SK-N-SH treated with all-trans-retinoic acid at 6 μM for 48 hours (cell line): ENCODE data around the gene CDH6.

Source experiments
- BACH2 ChIP-seq: fragments of 250-450 bp; sonication (Bioruptor Pico); IDR thresholded peaks from 2 replicates; pipeline ENCODE4 v1.9.0; 2021; ENCODE audit warnings: mild to moderate bottlenecking, borderline replicate concordance
- CREB5 ChIP-seq: fragments of 250-450 bp; sonication (Bioruptor Pico); IDR thresholded peaks from 2 replicates; pipeline ENCODE4 v1.5.1; 2020; ENCODE audit warnings: low read depth, mild to moderate bottlenecking, moderate library complexity
- CSRNP3 ChIP-seq: fragments of 250-450 bp; sonication (Bioruptor Pico); IDR thresholded peaks from 2 replicates; pipeline ENCODE4 v1.5.1; 2021; ENCODE audit warnings: mild to moderate bottlenecking, moderate library complexity
- PATZ1 ChIP-seq: fragments of 250-450 bp; sonication (Bioruptor Pico); IDR thresholded peaks from 2 replicates; pipeline ENCODE4 v1.8.0; 2020; ENCODE audit warnings: mild to moderate bottlenecking, moderate library complexity, borderline replicate concordance
- RARB ChIP-seq: fragments of 250-450 bp; sonication (Bioruptor Pico); IDR thresholded peaks from 2 replicates; pipeline ENCODE4 v1.8.0; 2021; ENCODE audit warnings: mild to moderate bottlenecking, moderate library complexity
- SNAI2 ChIP-seq: fragments of 250-450 bp; sonication (Bioruptor Pico); IDR thresholded peaks from 2 replicates; pipeline ENCODE4 v1.5.0; 2020; ENCODE audit warnings: mild to moderate bottlenecking, moderate library complexity
- ZFP30 ChIP-seq: fragments of 450-650 bp; formaldehyde crosslinking; IDR thresholded peaks from 2 replicates; pipeline ENCODE4 v1.5.0; 2022; ENCODE audit warnings: mild to moderate bottlenecking, moderate library complexity
- ZNF565 ChIP-seq: fragments of 450-650 bp; formaldehyde crosslinking; conservative IDR thresholded peaks from 2 replicates; pipeline ENCODE4 v1.5.0; 2020; ENCODE audit warnings: low read depth, mild to moderate bottlenecking, moderate library complexity

- TF ChIP-seq CSRNP3 = no peak
- TF ChIP-seq ZNF565 (CRISPR knock-in tag) = no peak
- no peak for TF ChIP-seq ZFP30 (CRISPR knock-in tag)
- no peak for TF ChIP-seq RARB (CRISPR knock-in tag)
- no peak for TF ChIP-seq CREB5 (CRISPR knock-in tag)
- TF ChIP-seq SNAI2 = no peak
- no peak for TF ChIP-seq BACH2 (CRISPR knock-in tag)
- TF ChIP-seq PATZ1 (CRISPR knock-in tag) = no peak
Measured at GRCh38 chr5:31317665-31318064, 124.2 kb downstream of the CDH6 start.
